Endothelial cell of umbilical vein (primary cell): ENCODE measurements around the gene EPB41L1. TPM values are rescaled to one million over a fixed set of nuclear protein-coding genes. Genes with fewer than 3 reads are reported as not detected.
A peak's percentile ranks its signal among the peaks of the same experiment; 100 is the strongest.

Experiments used
- BruUV-seq: library from RNA; stranded (reverse); fragments of 400-500 nt; replicated peaks from 2 replicates; lab custom pipeline; 2021; lab: Mats Ljungman, UMichigan
- CTCF ChIA-PET: fragments of 300-600, 350-600 bp; sonication (Branson Sonifier 250); formaldehyde crosslinking; loops from one replicate; lab custom pipeline; 2021; ENCODE audit warnings: antibody characterized with exemption, inconsistent platforms; lab: Charles Lee
- POLR2A ChIA-PET: fragments of 300-600, 350-600 bp; sonication (Branson Sonifier 250); formaldehyde crosslinking; loops from one replicate; lab custom pipeline; 2021; ENCODE audit warnings: antibody characterized with exemption, inconsistent platforms; lab: Charles Lee
- DNase-seq: peaks from one replicate; pipeline ENCODE4 v3.0.0-alpha.2; 2011; ENCODE audit warnings: low read depth, low spot score
- FAIRE-seq: peaks from 2 replicates; lab custom pipeline; 2011; peaks lifted over from hg19 to GRCh38; lab: Jason Lieb, UNC
- H2AFZ ChIP-seq: 2 replicates; pipeline ENCODE4 v1.6.0; 2012; ENCODE audit warnings: low read depth, low read length, control low read depth, inconsistent platforms
- H3K27ac ChIP-seq: 2 replicates; pipeline ENCODE4 v1.5.1; 2011; ENCODE audit warnings: low read depth, mild to moderate bottlenecking, control low read depth, low read length, moderate library complexity; ENCODE audit not compliant: insufficient read depth
- H3K27me3 ChIP-seq, 2 experiments: 2 replicates each; pipeline versions ENCODE4 v1.6.0 to v1.6.1; 2011; ENCODE audit warnings: low read length in 2 of 2, mixed read lengths in 1 of 2; ENCODE audit not compliant: control insufficient read depth in 2 of 2, insufficient read depth in 2 of 2
- H3K36me3 ChIP-seq, 2 experiments: 2 replicates in 1 of 2; 3 replicates in 1 of 2; pipeline ENCODE4 v1.5.1; 2011; ENCODE audit warnings: low read length in 2 of 2, mild to moderate bottlenecking in 1 of 2, moderate library complexity in 1 of 2; ENCODE audit not compliant: control insufficient read depth in 2 of 2, insufficient read depth in 2 of 2; ENCODE audit errors: extremely low read depth in 1 of 2
- H3K4me1 ChIP-seq: 3 replicates; pipeline ENCODE4 v1.5.1; 2011; ENCODE audit warnings: mild to moderate bottlenecking, low read length; ENCODE audit not compliant: control insufficient read depth, insufficient read depth; ENCODE audit errors: extremely low read depth
- H3K4me2 ChIP-seq: 2 replicates; pipeline ENCODE4 v1.6.1; 2011; ENCODE audit warnings: low read length, control low read depth, mixed read lengths; ENCODE audit not compliant: insufficient read depth
- H3K4me3 ChIP-seq, 3 experiments: fragments of 200-600 bp in 1 of 3; sonication (generic), shearing (Covaris generic) in 1 of 3; replicated peaks in 1 of 3; 2 replicates each; pipeline ENCODE4 v1.5.1; 2011 to 2016; ENCODE audit warnings: control low read depth in 3 of 3, low read length in 3 of 3, mild to moderate bottlenecking in 2 of 3, inconsistent platforms in 1 of 3, low read depth in 1 of 3, moderate library complexity in 1 of 3; ENCODE audit not compliant: insufficient read depth in 1 of 3
- H3K79me2 ChIP-seq: 2 replicates; pipeline ENCODE4 v1.6.0; 2012; ENCODE audit warnings: low read length, inconsistent platforms; ENCODE audit not compliant: control insufficient read depth, insufficient read depth
- H3K9ac ChIP-seq: replicated peaks from 2 replicates; pipeline ENCODE3; 2011; ENCODE audit warnings: low read length, control low read depth; ENCODE audit not compliant: insufficient read depth; ENCODE audit errors: extremely low read depth
- H3K9me1 ChIP-seq: replicated peaks from 3 replicates; pipeline ENCODE4 v1.6.0; 2011; ENCODE audit warnings: mild to moderate bottlenecking, low read length; ENCODE audit not compliant: control insufficient read depth, insufficient read depth; ENCODE audit errors: extremely low read depth
- H3K9me3 ChIP-seq: replicated peaks from 2 replicates; pipeline ENCODE4 v1.5.1; 2012; ENCODE audit warnings: low read length, inconsistent platforms; ENCODE audit not compliant: control insufficient read depth, insufficient read depth
- H4K20me1 ChIP-seq: replicated peaks from 2 replicates; pipeline ENCODE3; 2011; ENCODE audit warnings: mild to moderate bottlenecking, low read length; ENCODE audit not compliant: control insufficient read depth, insufficient read depth; ENCODE audit errors: extremely low read depth
- EZH2 ChIP-seq: IDR thresholded peaks from 2 replicates; pipeline ENCODE4 v1.6.1; 2012; ENCODE audit warnings: borderline replicate concordance, low read depth, mild to moderate bottlenecking, moderate library complexity, low read length, inconsistent platforms; ENCODE audit not compliant: severe bottlenecking
- FOS ChIP-seq: IDR thresholded peaks from 2 replicates; pipeline ENCODE4 v1.6.1; 2011; ENCODE audit warnings: mild to moderate bottlenecking, low read length, moderate library complexity, borderline replicate concordance; ENCODE audit not compliant: insufficient read depth
- JUN ChIP-seq: IDR thresholded peaks from 2 replicates; pipeline ENCODE4 v1.6.1; 2011; ENCODE audit warnings: borderline replicate concordance, low read depth; ENCODE audit not compliant: insufficient read length, insufficient read depth
- MAX ChIP-seq: IDR thresholded peaks from 2 replicates; pipeline ENCODE4 v1.6.1; 2011; ENCODE audit not compliant: insufficient read depth, insufficient read length
- MYC ChIP-seq: IDR thresholded peaks from one replicate; pipeline ENCODE4 v1.6.1; 2011; ENCODE audit warnings: mild to moderate bottlenecking, low read depth, low read length
- POLR2A ChIP-seq: IDR thresholded peaks from 2 replicates; pipeline ENCODE4 v1.6.1; 2012; ENCODE audit warnings: low read depth, mild to moderate bottlenecking, control low read depth, low read length
- POLR2AphosphoS5 ChIP-seq: IDR thresholded peaks from 2 replicates; pipeline ENCODE4 v1.6.1; 2012; ENCODE audit warnings: low read depth, mild to moderate bottlenecking, control low read depth, low read length, moderate library complexity; ENCODE audit not compliant: insufficient read depth
- dilution Hi-C: fragments of 300-500 bp; cut with MboI; formaldehyde crosslinking; loops from one replicate; pipeline ENCODE4 v1.15.0; 2019; ENCODE audit warnings: low sequenced_read_pairs; ENCODE audit not compliant: extremely low pct_ligation_motif_present
- intact Hi-C: fragments of 100-400 bp; cut with micrococcal nuclease; formaldehyde crosslinking; loops from one replicate; pipeline ENCODE4 v1.10.0; 2022
- polyA plus RNA-seq, 4 experiments: library from polyadenylated mRNA; depleted of rRNA in 3 of 4; stranded (reverse) in 3 of 4; unstranded in 1 of 4; fragments of >200 nt; gene quantifications; 2 replicates each; pipeline versions ENCODE4 v1.2.1 to v1.2.3, GENCODE V29; 2011 to 2012; ENCODE audit warnings: missing spikeins in 1 of 4
- total RNA-seq: library from RNA; stranded (reverse); gene quantifications from 2 replicates; pipeline ENCODE4 v1.2.3, GENCODE V29; 2021
- TF ChIP-seq, protein P1 (sequence below), 2 donors: IDR thresholded peaks; 1 replicate in 1 of 2; 2 replicates in 1 of 2; pipeline ENCODE4 v1.5.1; 2011; ENCODE audit warnings: low read length in 2 of 2, mild to moderate bottlenecking in 2 of 2, moderate library complexity in 2 of 2, control low read depth in 1 of 2, inconsistent platforms in 1 of 2, low read depth in 1 of 2; ENCODE audit not compliant: insufficient read depth in 1 of 2; ENCODE audit errors: extremely low read depth in 1 of 2

The EPB41L1 gene
- total and polyA plus RNA-seq, 2 donors (not counting 3 experiments of a cell fraction or from before 2014, with no cell fraction given): 6.1 to 12.2 TPM

DNA sequence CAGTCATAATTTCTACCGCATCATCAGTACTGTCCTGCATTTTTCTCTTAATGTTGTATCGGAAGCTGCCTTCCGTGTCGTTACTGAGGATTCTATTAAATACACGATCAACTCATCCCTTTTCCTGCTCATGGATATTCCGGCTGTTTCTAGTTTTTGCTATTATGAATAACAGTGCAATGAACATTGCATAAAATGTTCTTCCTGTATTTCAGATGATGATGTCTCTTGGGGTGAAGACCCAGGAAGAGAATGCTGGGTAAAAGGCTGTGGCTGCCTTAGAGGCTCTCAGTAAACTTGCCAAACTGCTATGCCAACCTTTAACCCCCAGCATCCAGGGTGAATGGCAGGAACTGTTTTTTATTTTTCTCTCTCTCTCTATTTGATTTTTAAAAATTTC lies 24.1 kb upstream of the EPB41L1 start:
- peak; percentile 46 for FAIRE-seq
- dilution Hi-C loops: no loop called here
- no TSS peak for BruUV-seq
- Histone ChIP-seq H3K4me2 (no peak overlapping the region), H3K36me3 (no peaks in the 10 kb centered on the region), H3K79me2 (no peaks in the 10 kb centered on the region), H3K4me3 (no peak overlapping the region), H2AFZ (no peak overlapping the region), H3K27me3 (peaks cover 0 to under 1% of the 10 kb centered on the region in 2 experiments), H3K9ac (no peak overlapping the region), H3K27ac (no peak overlapping the region), H3K9me3 (no peaks in the 10 kb centered on the region), H3K9me1 (no peaks in the 10 kb centered on the region), H4K20me1 (no peaks in the 10 kb centered on the region), H3K4me1 (no peaks in the 10 kb centered on the region)
- no peak for TF ChIP-seq MYC
- TF ChIP-seq, protein P1, sequence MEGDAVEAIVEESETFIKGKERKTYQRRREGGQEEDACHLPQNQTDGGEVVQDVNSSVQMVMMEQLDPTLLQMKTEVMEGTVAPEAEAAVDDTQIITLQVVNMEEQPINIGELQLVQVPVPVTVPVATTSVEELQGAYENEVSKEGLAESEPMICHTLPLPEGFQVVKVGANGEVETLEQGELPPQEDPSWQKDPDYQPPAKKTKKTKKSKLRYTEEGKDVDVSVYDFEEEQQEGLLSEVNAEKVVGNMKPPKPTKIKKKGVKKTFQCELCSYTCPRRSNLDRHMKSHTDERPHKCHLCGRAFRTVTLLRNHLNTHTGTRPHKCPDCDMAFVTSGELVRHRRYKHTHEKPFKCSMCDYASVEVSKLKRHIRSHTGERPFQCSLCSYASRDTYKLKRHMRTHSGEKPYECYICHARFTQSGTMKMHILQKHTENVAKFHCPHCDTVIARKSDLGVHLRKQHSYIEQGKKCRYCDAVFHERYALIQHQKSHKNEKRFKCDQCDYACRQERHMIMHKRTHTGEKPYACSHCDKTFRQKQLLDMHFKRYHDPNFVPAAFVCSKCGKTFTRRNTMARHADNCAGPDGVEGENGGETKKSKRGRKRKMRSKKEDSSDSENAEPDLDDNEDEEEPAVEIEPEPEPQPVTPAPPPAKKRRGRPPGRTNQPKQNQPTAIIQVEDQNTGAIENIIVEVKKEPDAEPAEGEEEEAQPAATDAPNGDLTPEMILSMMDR (IDR thresholded peaks at IDR 0.05; ENCODE audit: extremely low read depth in 1 of 2, insufficient read depth in 1 of 2, low read depth in 1 of 2, low read length in 2 of 2): no peak
- TF ChIP-seq EZH2: no peak
- no peak for TF ChIP-seq MAX
- TF ChIP-seq POLR2A: no peak
- TF ChIP-seq FOS: no peak
- no peak for TF ChIP-seq JUN
- no peak for TF ChIP-seq POLR2AphosphoS5
- intact Hi-C loops: no loop called here
- no peak for DNase-seq
- ChIA-PET POLR2A (no interaction called here), CTCF (interaction anchor here (1.3 to 24.9 kb wide), 2 partner anchors 8 to 137 kb away, joined by 10 to 1267 read pairs; no protein-coding TSS in a partner anchor)
